NCI-H345 treated with DMSO at 0.1 percent for 48 hours (cell line): Measurements from ENCODE around the gene TSPEAR.

Experiments used
- DNase-seq: peaks from one replicate; lab custom pipeline; 2025; ENCODE audit not compliant: unreplicated experiment; lab: John Stamatoyannopoulos, UW

TSPEAR gene

DNA sequence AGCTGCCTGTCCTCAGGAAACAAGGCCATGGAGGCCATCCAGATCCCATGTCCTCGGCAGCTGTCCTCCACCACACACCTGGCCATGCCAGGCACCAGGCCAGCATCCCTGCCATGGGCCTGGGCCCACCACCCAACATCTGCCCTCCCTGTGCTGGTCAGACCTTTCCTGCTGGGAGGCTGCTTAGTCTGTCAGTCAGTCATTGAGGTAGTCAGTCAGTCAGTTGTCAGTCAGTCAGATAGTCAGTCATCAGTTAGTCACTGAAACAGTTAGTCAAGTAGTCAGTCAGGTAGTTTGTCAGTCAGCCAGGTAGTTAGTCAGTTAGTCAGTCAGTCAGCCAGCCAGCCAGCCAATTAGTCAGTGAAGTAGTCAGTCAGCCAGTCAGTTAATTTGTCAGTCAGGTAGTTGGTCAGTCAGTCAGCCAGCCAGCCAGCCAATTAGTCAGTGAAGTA is 188.6 kb downstream of the TSPEAR start:
- no peak for DNase-seq

DNA sequence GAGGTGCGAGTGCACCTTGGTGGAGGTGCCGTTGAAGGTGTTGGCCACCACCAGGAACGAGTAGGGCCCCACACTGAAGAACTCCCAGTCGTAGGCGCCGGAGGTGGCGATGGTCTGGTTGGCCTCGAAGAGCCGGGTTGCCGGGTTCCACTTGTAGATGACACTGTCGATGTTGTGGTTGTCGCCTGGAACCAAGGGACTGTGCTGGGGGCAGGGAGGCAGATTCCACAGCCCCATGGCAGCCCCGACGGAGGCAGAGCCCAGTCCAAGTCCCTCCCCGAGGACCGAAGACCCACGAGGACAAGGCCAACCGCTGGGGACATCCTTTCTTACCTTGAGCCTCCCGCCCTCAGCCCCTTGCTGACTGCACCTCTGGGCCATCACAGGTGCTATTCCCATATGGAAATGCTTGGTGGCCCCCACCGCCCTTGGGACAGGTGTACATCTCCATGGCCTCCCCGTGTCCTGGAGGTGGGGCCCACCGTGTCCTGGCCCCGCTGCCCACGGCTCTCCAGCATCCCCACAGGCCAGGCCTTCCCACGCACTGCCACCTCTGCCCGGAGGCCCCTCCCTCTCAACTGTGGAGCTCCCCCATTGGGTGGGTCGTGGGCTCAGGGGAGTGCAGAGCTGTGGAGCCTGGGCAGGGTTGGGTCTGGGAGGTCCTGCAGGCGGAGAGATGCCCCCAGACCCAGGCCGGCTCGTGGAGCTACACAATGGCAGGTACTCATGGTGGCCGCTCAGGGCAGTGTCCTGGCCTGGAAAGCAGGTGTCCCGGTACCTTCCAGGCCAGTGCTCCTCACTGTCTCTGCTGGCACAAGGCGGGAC is 189.2 kb downstream of the TSPEAR start:
- no peak for DNase-seq

DNA sequence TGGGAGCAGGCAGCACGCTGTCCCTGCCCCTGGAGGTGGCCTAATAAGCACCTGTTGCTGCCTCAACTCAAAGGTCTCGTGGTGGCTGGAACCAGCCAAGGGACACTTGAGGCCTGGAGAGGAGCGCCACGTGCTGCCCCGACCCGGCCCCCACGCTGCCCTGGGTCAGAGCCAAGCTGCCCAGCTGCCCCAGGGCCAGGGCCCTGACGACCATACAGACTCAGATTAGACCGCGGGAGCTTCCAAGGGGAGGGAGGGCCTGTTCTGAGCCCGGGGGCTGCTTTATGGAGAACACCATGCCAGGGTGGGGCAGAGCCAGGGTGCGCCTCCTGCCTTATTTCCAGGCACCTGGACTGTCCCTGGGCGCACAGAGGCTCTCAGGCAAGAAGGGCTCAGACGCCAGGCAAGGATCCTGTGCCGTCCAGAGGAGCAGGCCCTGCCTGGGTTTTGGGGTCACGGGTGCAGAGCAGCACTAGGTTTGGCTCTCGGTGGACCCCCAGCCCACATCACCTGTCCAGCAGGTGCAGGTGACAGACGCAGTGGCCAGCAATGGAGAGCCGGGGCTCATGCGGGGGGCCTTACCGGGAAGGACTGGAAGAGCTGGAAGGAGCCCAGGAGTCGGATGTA is 190.0 kb downstream of the TSPEAR start:
- no peak for DNase-seq

- no peak for DNase-seq
Measured at GRCh38 chr21:44520326-44521300, 190.8 kb downstream of the TSPEAR start.

DNA sequence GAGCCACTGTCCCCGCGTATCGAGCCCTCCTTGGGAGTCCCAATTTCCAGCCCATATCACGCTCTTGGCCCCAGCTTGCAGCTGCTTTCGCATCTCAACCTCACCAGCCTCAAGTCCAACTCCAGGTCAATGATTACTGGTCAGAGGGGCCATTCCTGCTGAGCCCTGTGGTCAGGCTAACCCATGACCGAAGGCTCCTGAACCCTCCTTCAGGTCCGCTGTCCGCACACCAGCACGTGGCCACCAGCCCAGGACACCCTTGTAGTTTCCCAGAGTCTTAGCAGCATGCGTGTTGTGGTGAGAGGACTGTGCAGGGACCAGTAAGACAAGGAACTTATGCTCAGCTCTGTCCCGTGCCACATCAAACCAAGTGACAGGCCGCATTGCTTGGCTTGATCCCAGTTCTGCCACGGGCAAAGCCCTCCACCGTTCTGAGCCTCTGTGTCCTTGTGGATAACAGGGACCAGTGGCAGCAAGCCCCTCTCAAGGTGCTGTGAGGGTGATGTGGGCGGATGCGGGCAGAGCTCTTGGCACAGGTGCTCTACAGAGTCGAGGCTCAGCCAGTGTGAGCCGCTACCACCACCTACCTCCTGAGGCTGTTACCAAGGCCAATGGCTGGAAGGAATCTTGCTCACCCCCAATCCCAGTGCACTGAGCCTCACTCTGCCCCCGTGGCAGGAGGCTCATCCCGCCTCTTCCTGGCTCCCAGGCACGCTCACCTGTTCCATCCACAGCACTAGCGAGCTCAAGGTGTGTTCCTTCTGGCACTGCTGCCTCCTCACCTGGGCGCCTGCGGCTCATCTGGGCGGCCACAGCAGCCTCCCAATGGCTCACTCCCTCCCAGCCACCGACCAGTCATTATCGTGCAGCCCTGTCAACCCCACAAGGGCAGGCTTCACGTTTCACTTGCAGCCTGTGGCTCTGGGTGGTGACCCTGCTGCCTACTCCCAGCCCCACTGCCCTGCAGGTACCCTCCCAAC is 191.7 kb downstream of the TSPEAR start:
- no peak for DNase-seq

GRCh38 chr21:44518686-44519085 is 192.7 kb downstream of the TSPEAR start:
- DNase-seq: no peak

GRCh38 chr21:44517175-44517899 is 194.0 kb downstream of the TSPEAR start:
- no peak for DNase-seq

DNA sequence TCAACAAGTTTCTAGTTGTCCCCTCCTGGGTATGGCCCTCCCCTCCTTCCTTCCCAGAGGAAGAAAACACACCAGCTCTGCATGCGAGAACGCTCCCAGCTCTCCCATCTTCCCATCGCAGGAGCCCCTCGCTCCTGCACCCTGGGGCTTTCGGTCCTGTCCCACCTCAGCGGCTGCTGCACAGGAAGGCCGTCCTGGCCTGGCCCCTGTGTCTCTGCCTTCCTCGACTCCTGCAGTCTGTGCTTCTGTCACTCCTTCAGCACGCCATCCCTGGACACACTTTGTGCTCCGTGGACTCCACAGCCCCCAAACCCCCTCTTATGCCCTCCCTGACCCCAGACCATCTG is 194.6 kb downstream of the TSPEAR start:
- DNase-seq: no peak

DNA sequence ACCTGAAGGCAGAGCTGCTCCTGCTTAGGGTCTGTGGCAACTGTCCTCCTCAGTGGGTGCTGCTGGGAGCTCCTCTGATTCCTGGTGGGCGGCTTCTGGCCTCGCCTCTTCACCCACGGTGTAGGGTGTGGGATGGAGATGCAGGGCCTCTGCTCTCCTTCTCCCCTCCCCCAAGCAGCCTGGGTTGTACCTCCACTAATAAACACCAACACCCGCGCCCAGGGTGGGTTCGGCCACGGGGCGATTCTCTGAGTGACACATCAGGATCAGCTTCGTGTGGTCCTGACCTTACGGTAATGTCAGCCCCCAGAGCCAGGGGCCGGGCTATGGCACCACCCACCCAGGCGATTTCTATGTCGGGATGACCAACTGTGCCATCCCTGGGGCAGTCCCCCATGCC is 195.0 kb downstream of the TSPEAR start:
- no peak for DNase-seq

- DNase-seq: no peak
Measured at GRCh38 chr21:44515359-44516165, 195.8 kb downstream of the TSPEAR start.

GRCh38 chr21:44514746-44515358 is 196.5 kb downstream of the TSPEAR start:
- DNase-seq: no peak

GRCh38 chr21:44514218-44514520 is 197.2 kb downstream of the TSPEAR start:
- DNase-seq: no peak

- DNase-seq: peak; percentile 74
Measured at GRCh38 chr21:44513389-44514217, 197.8 kb downstream of the TSPEAR start.

GRCh38 chr21:44512496-44513388 is 198.6 kb downstream of the TSPEAR start:
- DNase-seq: no peak

GRCh38 chr21:44511938-44512275 is 199.5 kb downstream of the TSPEAR start:
- no peak for DNase-seq

DNA sequence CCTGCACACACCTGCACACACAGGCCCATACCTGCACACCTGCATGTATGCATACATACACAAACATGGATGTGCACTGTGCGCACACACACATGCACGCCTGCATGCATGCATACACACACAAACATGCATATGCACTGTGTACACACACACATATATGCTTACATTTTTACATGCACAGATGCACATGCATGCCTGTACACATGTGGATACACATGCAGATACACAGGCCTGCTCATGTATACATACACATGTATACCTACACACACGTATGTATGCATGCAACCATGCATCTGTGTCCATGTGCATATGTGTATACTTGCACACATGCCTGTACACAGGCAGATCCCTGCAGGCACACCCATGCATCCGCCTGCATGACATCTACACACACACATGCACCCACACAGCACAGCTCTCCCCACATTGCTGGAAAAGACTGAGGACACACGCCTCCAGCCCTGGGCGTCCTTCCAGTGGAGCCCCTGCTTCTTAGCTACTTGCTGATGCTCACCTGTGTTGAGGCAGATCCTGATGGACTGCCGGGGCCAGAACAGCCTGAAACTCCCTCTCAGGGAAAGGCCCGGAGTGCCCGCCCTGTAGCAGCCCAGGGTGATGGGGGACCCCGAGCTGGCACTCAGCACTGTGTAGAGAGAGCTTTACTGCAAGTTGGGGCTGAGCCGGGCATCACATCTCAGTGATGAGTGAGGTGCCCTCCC is 200.0 kb downstream of the TSPEAR start:
- no peak for DNase-seq
